Erythroblast (primary cell): ENCODE data around the gene CXXC5.

Experiments used
- DNase-seq, 2 experiments: peaks; one replicate each; lab custom pipeline; 2025; lab: John Stamatoyannopoulos, UW
- GATA1 ChIP-seq: IDR thresholded peaks from 2 replicates; pipeline ENCODE4 v1.6.1; 2011; ENCODE audit warnings: low read depth, mild to moderate bottlenecking, control low read depth, low read length, moderate library complexity
- POLR2A ChIP-seq: IDR thresholded peaks from 2 replicates; pipeline ENCODE4 v1.6.1; 2011; ENCODE audit warnings: mild to moderate bottlenecking, low read length

The CXXC5 gene

DNA sequence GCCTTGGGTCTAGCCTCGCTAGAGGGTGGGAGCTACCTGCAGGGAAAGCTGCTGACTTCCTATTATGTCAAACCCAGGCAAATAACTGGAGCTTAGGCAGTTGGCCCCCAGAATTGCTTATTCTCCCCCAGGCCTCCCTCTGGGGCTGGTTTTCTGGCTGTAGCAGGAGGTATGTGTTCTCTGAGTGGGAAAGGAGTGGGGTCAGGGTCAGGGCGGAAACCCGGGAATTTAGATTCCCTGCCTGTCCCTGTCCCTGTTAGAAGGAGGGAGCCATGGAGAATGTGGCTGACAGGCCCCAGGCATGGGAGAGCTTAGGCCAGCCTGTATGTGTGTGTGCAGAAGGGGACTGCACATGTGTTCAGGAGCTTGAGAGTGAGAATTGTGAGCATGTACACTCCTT lies 13.6 kb upstream of the CXXC5 start:
- no peak for TF ChIP-seq POLR2A
- TF ChIP-seq GATA1: no peak
- DNase-seq: no peak

DNA sequence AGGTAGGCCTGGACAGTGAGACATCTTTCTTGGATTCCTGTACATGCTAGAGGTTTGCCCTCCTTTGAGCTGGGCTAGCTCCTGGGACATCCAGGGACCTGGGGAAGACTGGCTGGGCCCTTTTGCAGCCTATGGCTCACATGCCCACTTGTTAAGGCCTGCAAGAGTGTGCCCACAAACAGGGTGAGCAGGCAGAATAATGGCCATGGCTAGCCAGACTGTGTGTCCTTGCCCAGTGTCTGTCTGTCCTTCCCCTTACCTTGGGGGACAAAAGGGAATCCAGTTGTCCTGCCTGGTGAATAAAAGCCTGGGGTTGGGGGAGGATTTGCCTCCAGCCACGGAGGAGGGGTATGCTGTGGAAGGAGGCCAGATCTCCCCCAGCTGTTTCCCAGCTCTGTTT lies 13.0 kb upstream of the CXXC5 start:
- TF ChIP-seq POLR2A (no peak), GATA1 (no peak)
- DNase-seq: no peak

DNA sequence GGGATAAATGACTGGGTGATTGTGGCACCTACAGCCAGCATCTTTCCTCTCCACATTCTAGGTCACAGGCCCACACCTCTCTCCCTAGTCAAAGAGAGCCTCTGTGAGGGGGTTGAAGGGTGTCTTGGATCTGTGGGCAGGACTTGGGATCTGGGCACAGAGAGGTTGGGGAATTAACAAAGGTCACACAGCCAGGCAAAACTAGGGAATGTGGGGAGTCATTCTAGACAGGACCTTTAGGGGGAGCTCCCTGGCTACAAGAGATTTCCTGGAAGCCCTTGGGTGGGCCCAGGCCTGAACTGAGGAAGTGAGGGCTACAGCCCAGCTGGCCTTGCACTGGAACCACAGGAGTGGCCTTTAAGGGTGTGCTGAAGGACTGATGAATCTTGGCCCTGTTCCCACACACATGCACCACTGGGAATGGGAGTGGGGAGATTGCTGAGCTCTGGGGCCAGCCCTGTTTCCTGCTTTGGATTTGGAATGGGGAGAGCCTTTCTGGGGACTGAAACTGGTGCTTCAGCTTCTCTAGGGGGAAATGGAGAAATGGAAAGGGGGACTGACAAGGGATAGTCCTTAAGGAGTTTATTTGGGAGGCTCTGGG lies 12.4 kb upstream of the CXXC5 start:
- peak; percentile 73 to 75 for DNase-seq
- TF ChIP-seq POLR2A: no peak
- TF ChIP-seq GATA1: no peak

DNA sequence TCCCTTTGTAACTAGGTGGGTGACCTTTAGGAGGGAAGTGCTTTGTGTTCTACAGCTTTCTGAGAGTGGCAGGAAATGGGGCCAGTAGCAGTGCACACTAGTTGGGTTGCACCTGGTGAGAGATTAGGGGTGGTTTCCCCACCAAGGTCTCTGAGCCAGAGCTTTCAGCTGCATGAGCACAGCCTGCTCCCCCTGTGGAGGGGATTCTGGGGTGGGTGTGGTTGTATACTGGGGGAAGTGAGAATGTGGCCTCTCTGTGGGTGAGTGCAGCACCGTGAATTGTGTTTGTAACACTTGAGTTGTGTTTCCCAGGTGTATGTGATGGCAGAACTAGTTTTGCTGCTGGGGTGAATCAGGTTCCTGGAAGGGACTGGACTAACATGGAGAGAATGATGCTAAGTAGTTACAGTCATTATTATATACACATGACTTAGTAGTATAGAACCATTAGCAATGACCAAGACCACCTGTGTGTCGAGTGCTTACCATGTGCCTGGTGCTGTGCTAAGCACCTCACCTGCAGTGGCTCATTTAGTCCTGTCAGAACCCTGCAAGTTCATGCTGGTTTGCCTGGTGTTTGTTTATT lies 11.8 kb upstream of the CXXC5 start:
- peak; percentile 50 to 56 for DNase-seq

DNA sequence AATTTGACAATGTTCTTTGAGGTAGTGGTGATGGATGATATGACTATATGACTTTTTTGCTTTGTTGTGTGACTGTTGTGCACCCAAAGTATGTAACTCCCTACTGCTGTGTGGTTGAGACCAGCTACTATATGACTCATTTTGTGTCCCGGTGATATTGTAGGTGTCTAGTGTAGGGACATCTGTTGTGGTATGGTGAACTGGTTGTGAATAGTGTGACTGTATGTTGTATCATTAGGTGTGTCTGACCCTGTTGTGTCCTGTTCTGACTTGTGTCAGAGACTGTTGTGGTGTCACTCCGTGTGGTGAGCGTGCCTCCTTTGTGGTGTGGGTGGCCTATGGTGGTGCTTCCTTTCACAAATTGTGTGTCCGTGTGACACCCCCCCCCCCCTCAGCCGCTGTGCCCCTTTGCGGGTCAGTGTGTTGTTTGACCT lies 11.2 kb upstream of the CXXC5 start:
- peak; percentile 75 to 76 for DNase-seq
- no peak for TF ChIP-seq GATA1
- no peak for TF ChIP-seq POLR2A

More for the DNA sequence above, 11.8 kb upstream of the CXXC5 start:
- no peak for TF ChIP-seq GATA1
- no peak for TF ChIP-seq POLR2A

DNA sequence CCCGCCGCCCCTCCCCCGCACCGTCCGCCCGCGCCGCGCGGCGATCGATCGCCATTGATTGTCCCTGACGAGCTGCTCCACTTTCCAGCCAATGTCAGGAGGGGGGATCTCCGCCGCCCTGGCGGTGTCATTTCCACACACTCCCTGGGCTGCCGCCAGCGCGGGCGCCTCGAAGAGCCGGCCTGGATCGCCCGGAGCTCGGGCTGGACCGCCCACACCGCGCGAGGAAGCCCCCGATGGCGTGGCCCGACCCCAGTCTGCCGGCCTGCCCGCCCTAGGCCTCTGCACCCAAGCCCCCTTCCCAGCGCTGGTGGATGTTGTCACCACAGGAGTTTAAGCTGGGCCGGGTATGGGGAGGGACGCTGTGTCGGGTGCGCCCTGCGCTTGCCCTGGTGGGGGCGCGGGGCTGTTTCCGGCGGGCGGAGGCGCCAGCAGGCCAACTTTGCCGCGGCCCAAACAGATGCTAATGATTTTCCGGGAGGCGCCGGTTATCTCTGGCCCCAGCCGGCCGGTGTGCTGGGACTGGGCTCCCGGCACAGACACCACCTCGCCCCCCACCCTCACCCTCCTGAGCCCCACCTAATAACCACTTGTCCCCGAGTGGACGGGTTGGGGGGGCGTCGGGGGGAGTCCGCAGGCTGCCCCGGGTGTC lies 10.6 kb upstream of the CXXC5 start:
- TF ChIP-seq GATA1: no peak
- TF ChIP-seq POLR2A: peak; percentile 49

DNA sequence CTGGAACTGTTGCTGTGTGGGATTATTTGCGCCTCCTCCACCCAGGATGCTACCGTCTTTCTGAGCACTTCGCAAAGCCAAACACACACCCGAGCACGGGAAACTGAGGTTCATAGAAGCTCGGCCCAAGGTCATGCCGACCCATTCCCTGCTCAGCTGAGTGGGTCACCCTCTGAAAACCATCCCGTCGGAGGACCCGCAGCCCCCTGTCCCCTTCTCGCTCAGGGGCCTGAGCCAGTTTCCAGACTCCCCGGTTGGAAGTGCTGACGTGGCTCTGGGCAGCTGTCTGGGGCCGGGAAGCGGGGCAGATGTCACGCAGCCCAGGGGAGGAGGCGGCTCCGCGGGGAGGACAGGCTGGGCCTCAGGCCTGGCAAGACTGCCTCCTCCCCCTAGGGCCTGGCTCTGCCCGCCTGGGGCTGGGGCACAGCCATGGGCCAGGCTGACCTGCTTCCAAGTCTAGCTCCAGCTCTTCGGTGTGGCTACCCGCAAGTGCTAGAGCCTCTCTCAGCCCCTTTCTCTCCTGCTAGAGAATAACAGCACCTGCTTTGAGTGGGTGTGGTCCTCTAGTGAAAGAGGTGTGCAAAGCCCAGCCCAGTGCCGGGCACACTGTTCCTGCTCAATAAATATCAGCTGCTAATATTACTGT lies 9.9 kb upstream of the CXXC5 start:
- DNase-seq: peak; percentile 73 to 81
- TF ChIP-seq POLR2A: peak; percentile 64
- TF ChIP-seq GATA1: no peak

More for the DNA sequence above, 10.6 kb upstream of the CXXC5 start:
- DNase-seq: peak; percentile 94 to 95

DNA sequence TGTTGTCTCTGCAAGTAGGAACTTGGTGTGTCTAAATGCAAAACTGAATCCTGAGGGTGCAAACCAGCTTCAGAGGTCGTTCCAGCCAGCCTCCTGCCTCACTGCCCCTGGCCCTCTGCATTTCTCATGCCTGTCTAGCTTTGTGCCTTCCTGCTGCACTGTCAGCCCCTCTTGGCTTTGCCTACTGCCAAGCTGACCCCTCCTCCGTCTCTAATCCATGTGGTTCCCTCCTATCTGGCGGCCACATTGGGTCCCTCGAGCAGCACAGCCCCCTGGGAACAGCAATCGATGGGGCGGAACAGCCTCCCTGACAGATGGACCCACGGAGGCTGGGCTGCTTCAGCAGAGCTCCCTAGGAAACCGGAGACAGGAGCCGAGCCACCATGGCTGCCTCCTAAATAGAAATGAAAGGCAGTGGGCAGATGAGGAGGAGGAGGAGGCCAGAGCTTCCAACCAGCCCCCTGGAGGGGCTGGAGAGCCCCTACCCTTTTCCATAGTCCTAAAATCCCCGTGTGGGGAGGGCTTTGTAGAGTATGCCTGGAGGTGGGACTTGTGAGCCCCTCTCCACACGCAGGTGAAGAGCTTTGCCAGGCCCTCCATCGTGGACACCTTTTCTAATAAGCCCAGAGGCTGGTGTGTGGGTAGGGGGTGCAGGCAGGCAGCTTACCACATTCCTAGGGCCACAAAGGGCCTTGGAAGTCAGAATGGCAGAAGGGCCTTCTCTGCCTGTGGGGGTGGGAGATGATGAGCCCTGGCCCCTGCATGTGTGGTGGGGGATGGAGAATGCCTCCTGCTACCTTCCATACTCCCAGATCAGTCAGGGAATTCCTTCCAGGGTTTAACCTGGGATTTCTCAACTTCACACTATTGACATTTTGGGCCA lies 9.2 kb upstream of the CXXC5 start:
- TF ChIP-seq POLR2A (no peak), GATA1 (no peak)
- peak in 1 of 2 experiments; percentile 47 for DNase-seq

DNA sequence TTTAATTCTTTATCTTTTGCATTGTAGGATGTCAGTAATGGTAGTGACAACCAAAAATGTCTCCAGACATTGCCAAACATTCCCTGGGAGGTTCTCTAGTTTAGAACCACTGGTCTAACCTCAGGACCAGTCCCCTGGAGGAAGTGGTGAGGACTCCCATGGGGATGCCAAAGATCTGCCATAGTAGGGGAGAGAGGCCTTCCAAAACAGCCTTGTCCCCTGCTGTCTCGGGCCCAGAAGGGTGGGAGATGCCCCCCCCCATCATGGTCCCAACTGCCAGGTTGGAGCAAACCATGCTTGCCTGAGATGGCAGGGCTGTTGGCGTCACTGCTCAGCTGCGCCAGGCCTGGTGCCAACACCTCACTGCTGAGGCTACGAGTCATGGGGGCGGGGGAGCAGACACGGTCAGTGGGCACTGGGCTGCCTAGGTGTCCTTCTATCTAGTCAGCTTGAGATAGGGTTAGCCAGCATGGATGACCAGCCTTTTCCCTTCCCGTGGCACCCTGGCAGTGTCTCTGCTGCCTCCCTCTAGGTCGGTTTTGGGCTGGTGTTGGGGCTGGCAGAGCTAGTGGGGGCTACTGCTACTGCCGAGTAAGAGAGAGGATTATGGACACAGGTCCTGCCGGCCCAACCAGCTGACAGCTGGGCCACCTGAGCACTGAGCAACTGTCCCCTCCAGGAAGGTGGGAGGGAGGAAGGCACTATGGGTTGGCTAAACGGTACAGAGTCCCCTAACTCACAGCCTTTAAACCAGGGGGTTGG lies 8.3 kb upstream of the CXXC5 start:
- TF ChIP-seq POLR2A (no peak), GATA1 (no peak)
- peak in 1 of 2 experiments; percentile 34 for DNase-seq

DNA sequence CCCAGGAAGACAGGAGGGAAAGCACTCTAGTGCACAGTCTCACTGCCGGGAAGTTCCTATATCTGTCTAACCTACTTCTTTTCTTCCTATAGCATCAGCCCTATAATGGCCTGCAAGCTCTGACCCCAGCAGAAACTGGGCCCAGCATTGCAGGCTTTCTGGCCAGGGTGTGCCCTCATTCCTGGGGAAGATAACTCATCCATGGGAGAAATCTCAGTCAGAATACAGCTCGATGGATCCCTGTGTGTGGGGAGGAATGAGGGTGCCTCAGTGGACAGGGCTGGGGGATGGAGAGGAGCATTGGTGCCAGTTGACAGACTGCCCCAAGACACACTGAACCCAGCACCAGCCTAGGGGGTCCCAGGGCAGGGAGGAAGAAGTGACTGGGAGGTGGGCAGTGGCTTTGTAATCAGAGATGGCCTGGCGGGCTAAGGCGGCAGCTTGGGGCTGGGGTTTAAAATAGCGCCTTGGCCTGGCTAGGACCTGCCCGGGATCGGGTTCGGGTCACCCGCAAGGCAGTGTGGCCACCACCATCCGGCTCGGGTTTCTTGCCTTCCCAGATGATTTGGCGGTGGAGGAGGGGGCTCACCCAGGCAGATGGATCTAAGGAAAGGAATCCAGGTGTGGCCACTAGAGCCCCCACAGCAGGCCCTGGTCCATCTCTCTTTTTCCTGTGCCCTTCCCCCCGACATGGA lies 7.6 kb upstream of the CXXC5 start:
- TF ChIP-seq GATA1: no peak
- no peak for TF ChIP-seq POLR2A
- no peak for DNase-seq

DNA sequence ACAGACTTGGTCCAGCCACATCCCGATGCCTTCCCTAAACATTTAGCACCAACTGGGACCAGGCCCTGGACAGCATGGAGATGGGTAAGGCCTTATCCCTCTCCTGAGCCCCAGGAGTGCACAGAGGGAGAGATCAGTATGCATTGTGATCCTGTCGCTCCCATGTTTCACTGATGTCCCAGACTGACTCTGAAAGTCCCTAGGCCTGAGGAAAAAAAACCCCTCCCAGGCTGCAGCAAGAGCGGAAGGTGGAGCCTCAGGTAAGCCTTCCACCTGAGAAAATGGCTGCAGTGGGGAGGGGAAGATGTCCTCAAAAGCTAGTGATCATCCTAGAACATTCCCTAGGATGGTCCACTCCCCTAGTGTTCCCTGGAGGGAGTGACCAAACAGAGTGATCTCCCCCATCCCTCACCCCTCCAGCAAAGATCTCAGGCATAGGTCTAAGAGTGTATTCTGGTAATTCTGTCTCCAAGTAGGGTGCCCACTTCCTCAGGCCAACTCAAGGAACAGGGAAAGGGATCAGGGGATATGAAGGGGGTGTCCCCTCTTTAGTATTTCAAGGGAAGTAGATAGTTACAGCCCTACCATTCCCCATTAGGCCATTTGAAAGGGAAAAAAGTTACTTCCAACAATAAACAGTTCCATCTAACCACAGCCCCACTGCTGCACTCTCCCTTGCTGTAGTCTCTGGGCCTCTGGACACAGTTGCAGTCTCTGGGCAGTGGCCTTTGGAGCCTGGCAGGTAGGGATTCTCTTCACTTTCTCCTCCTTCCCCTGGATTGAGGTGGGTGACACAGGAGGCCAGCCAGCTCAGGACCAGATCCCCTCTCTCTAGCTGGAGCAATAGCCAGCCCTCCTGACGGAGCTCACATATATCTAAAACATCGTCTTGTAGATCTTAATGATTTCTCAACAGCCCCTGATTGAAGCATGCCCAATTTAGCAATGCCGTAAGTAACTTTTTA lies 6.8 kb upstream of the CXXC5 start:
- TF ChIP-seq POLR2A (no peak), GATA1 (no peak)
- no peak for DNase-seq
